Measurements from ENCODE around the gene PLXNA1. TPM values are rescaled to one million over a fixed set of nuclear protein-coding genes. Genes with fewer than 3 reads are reported as not detected.

Gene PLXNA1
- total RNA-seq, 4 donors from 2014 or later, result 19.7 to 27.5 (median 23.9) TPM

DNA sequence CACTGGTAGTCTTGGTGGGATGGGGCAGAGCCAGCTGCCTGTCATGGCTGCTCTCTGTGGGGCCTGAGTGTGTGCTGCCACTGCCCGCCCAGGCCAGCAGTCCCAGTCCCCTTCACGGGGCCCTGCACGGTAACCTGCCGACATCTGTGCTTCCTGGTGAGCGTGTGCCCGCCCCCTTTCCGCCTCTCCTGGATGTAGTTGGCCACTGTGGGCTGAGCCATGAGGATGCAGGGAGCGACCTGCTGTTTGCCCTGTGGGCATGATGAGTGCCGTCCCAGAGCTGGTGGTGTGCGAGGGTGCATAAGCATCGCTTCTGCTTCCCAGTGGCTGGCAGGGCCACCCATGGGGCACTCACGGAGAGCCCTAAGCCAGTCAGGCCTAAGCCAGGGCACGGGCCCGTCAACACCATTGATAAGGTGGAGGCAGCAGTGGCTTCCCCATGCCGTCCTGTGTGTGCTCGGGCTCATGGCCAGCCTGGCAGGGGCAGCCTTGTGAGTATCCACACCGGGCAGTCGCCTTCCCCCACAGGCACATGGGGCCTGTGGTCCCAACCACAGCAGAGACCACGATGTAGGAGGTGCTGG lies 14.6 kb downstream of the PLXNA1 start:
- intact Hi-C loops (cut with DNase I), result no loop called here
- TF ChIP-seq, protein P1, sequence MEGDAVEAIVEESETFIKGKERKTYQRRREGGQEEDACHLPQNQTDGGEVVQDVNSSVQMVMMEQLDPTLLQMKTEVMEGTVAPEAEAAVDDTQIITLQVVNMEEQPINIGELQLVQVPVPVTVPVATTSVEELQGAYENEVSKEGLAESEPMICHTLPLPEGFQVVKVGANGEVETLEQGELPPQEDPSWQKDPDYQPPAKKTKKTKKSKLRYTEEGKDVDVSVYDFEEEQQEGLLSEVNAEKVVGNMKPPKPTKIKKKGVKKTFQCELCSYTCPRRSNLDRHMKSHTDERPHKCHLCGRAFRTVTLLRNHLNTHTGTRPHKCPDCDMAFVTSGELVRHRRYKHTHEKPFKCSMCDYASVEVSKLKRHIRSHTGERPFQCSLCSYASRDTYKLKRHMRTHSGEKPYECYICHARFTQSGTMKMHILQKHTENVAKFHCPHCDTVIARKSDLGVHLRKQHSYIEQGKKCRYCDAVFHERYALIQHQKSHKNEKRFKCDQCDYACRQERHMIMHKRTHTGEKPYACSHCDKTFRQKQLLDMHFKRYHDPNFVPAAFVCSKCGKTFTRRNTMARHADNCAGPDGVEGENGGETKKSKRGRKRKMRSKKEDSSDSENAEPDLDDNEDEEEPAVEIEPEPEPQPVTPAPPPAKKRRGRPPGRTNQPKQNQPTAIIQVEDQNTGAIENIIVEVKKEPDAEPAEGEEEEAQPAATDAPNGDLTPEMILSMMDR (IDR thresholded peaks at IDR 0.05), result no peak
- no peak for TF ChIP-seq POLR2A (IDR thresholded peaks at IDR 0.05)
- H3K4me3 ChIP-seq, result no peak overlapping the region
- no peak for DNase-seq
- peaks cover 25 to 82% (median 44%) of the 10 kb centered on the region in 3 donors for H3K4me1 ChIP-seq
- H3K9me3 ChIP-seq, result no peaks in the 10 kb centered on the region
- H3K27ac ChIP-seq, result no peak overlapping the region
- peaks cover 0 to 21% (median 0%) of the 10 kb centered on the region in 3 donors for H3K36me3 ChIP-seq
- WGBS, 2 donors, result 94 to 100% methylated on average over 1 to 6 of the region's 19 CpGs
- H3K27me3 ChIP-seq, result no peaks in the 10 kb centered on the region

DNA sequence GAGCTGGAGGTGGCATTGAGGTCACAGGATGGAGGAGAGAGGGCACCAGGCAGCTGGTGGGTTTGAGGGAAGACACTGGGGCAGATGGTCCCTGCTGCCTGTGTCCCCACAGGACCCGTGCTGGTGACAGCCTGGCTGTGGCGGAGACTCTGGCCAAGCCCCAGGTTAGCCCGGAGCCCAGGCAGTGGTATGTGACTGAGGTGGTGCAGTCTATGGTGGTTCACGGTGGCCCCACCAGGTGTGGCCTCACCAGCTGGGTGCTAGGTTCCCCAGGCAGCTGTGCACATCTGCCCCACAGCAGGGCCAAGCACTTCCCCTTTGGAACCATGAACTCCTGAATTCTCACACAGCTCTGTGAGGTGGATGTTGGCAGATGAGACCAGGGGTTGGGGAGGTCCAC lies 15.4 kb downstream of the PLXNA1 start:
- 60% methylated on average over 3 of the region's 4 CpGs; no CpG with 5 or more reads in 1 of the 2 donors for WGBS, 2 donors
- Histone ChIP-seq H3K27me3 (no peaks in the 10 kb centered on the region), H3K36me3 (peaks cover 0 to 21% (median 0%) of the 10 kb centered on the region in 3 donors), H3K9me3 (no peaks in the 10 kb centered on the region), H3K4me1 (peaks cover 29 to 82% (median 48%) of the 10 kb centered on the region in 3 donors), H3K27ac (peak overlapping the region in 1 of 4 donors; percentile 28), H3K4me3 (no peak overlapping the region)
- TF ChIP-seq POLR2A (IDR thresholded peaks at IDR 0.05), result no peak
- TF ChIP-seq, protein P1 (IDR thresholded peaks at IDR 0.05), result no peak
- no peak for DNase-seq
- intact Hi-C loops (cut with DNase I), result no loop called here

DNA sequence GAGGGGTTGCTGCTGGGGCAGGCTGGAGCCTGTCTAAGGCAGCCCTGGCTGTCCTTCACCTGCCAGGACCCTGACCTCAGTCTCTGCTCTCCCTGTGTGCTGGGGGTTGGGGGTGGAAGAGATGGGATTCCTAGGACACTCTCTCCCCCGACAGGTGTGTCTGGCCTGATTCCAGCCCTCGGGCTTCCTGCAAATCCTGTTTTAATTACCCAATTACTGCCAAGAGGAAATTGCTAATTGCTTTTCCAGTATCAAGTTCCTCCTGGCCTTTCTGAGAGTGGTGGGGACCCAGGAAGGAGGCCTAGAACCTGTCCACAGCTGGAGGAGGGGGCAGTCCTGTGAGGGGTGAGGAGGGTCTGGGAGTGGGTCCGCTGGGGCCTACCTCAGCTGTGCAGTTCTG lies 15.8 kb downstream of the PLXNA1 start:
- H3K27me3 ChIP-seq, result no peaks in the 10 kb centered on the region
- H3K4me3 ChIP-seq, result no peak overlapping the region
- no peak for DNase-seq
- intact Hi-C loops (cut with DNase I), result no loop called here
- H3K27ac ChIP-seq, result peak overlapping the region in 1 of 4 donors; percentile 28
- TF ChIP-seq POLR2A (IDR thresholded peaks at IDR 0.05), result no peak
- TF ChIP-seq, protein P1 (IDR thresholded peaks at IDR 0.05), result no peak
- peaks cover 0 to 22% (median 0%) of the 10 kb centered on the region in 3 donors for H3K36me3 ChIP-seq
- H3K9me3 ChIP-seq, result no peaks in the 10 kb centered on the region
- peaks cover 27 to 82% (median 51%) of the 10 kb centered on the region in 3 donors for H3K4me1 ChIP-seq
- WGBS, 2 donors, result no CpG with 5 or more reads among the region's 3 CpGs

DNA sequence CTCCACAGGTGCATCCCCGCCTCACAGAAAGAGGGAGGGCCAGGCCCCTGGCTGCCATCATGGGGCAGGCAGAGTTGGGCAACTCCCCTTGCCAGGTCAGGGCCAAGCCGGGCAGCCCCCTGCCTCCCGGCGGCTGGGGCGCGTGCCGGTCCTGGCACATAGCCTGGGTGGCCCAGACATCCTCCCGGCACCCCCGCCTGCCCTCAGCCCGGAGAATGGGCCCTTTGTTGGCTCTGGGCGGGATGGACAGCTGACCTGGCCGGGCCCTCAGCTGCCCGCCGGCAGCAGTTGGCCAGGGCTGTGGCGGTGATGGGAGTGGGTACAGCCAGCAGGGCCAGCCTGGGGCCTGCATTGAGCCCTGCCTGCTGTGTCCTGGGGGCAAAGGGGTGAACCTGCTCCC lies 16.5 kb downstream of the PLXNA1 start:
- Histone ChIP-seq H3K27me3 (no peaks in the 10 kb centered on the region), H3K4me3 (no peak overlapping the region), H3K9me3 (no peaks in the 10 kb centered on the region), H3K27ac (no peak overlapping the region), H3K4me1 (peaks cover 20 to 82% (median 45%) of the 10 kb centered on the region in 3 donors), H3K36me3 (peaks cover 0 to 22% (median 0%) of the 10 kb centered on the region in 3 donors)
- DNase-seq, result no peak
- WGBS, 2 donors, result no CpG with 5 or more reads among the region's 15 CpGs
- intact Hi-C loops (cut with DNase I), result no loop called here
- no peak for TF ChIP-seq POLR2A (IDR thresholded peaks at IDR 0.05)
- TF ChIP-seq, protein P1 (IDR thresholded peaks at IDR 0.05), result no peak

DNA sequence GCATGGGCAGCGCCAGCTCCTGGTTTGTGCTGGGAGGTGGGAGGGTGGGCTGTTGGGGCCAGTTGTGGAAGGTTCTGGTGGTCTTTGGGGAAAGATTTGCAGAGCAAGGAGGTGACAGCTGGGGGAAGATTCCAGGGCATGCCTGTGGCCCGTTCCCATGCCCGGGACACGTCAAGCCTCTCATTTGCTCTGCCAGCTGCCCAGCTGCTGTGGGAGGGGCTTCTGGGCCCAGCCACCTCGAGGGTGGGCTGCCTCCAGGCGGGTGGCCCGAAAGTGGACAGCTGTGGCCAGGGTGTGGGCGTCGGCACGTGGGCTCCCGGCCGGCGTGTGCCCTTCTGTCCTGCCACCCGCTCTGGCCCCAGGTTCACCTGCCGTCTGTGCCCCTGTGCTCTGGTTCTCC lies 17.2 kb downstream of the PLXNA1 start:
- DNase-seq, result no peak
- TF ChIP-seq, protein P1 (IDR thresholded peaks at IDR 0.05), result no peak
- TF ChIP-seq POLR2A (IDR thresholded peaks at IDR 0.05), result no peak
- no peaks in the 10 kb centered on the region for H3K27me3 ChIP-seq
- peaks cover 13 to 77% (median 38%) of the 10 kb centered on the region in 3 donors for H3K4me1 ChIP-seq
- intact Hi-C loops (cut with DNase I), result no loop called here
- WGBS, 2 donors, result 39% methylated on average over 4 of the region's 15 CpGs; no CpG with 5 or more reads in 1 of the 2 donors
- H3K4me3 ChIP-seq, result no peak overlapping the region
- no peak overlapping the region for H3K27ac ChIP-seq
- H3K36me3 ChIP-seq, result peaks cover 0 to 22% (median 0%) of the 10 kb centered on the region in 3 donors
- no peaks in the 10 kb centered on the region for H3K9me3 ChIP-seq

Measured in esophagus squamous epithelium (tissue), 5 donors.